Activated naive CD8-positive, alpha-beta T cell treated with anti-CD3 and anti-CD28 coated beads for 36 hours (primary cell): ENCODE measurements around the gene FUT1. TPM values are rescaled to one million over a fixed set of nuclear protein-coding genes. Genes with fewer than 3 reads are reported as not detected.

ENCODE experiments used
- DNase-seq: peaks from one replicate; pipeline ENCODE4 v3.0.0; 2021
- H3K27ac Mint-ChIP-seq: one replicate; pipeline ENCODE4 v1.8.0; 2022; ENCODE audit warnings: mild to moderate bottlenecking, moderate library complexity, mixed read lengths
- H3K27me3 Mint-ChIP-seq: one replicate; pipeline ENCODE4 v1.8.0; 2022; ENCODE audit warnings: mild to moderate bottlenecking, mixed read lengths
- H3K36me3 Mint-ChIP-seq: one replicate; pipeline ENCODE4 v1.8.0; 2021; ENCODE audit warnings: mild to moderate bottlenecking, mixed read lengths
- H3K4me1 Mint-ChIP-seq: one replicate; pipeline ENCODE4 v1.8.0; 2021; ENCODE audit warnings: mixed read lengths
- H3K4me3 Mint-ChIP-seq: one replicate; pipeline ENCODE4 v1.8.0; 2022; ENCODE audit warnings: mild to moderate bottlenecking, moderate library complexity, mixed read lengths
- H3K9me3 Mint-ChIP-seq: one replicate; pipeline ENCODE4 v1.8.0; 2022; ENCODE audit warnings: mixed read lengths
- total RNA-seq, 2 experiments: library from RNA; stranded (reverse); gene quantifications; one replicate each; pipeline ENCODE4 v1.2.3, GENCODE V29; 2021

FUT1 gene
- total RNA-seq, 2 experiments from 2014 or later: 0.06 to 0.12 TPM

- H3K27me3 Mint-ChIP-seq: peaks cover 40% of the 10 kb centered on the region
- peaks cover 12% of the 10 kb centered on the region for H3K4me1 Mint-ChIP-seq
- H3K9me3 Mint-ChIP-seq: no peaks in the 10 kb centered on the region
- H3K36me3 Mint-ChIP-seq: no peaks in the 10 kb centered on the region
- DNase-seq: no peak
- no peak within 1 kb of the TSS for H3K27ac Mint-ChIP-seq
- no peak within 1 kb of the TSS for H3K4me3 Mint-ChIP-seq
Measured at GRCh38 chr19:48755084-48755641, 2.7 kb upstream of the FUT1 start, which contains the start of gene FGF21. TSS of gene FGF21 (plus strand) at chr19:48755524. CDS start at chr19:48756237, 713 bp downstream.

GRCh38 chr19:48751845-48752495 is 471 bp downstream of the FUT1 start:
- Mint-ChIP-seq H3K4me3 (peak overlapping the region; percentile 51), H3K4me1 (peaks cover 14% of the 10 kb centered on the region), H3K36me3 (no peaks in the 10 kb centered on the region), H3K9me3 (no peaks in the 10 kb centered on the region), H3K27me3 (peaks cover 37% of the 10 kb centered on the region), H3K27ac (no peak overlapping the region)
- DNase-seq: no peak

GRCh38 chr19:48750771-48751504 is 1.5 kb downstream of the FUT1 start:
- peaks cover 2% of the 10 kb centered on the region for H3K9me3 Mint-ChIP-seq
- peaks cover 21% of the 10 kb centered on the region for H3K4me1 Mint-ChIP-seq
- DNase-seq: no peak
- H3K4me3 Mint-ChIP-seq: peak overlapping the region; percentile 14
- no peak overlapping the region for H3K27ac Mint-ChIP-seq
- peaks cover 2% of the 10 kb centered on the region for H3K36me3 Mint-ChIP-seq
- peaks cover 44% of the 10 kb centered on the region for H3K27me3 Mint-ChIP-seq

- Mint-ChIP-seq H3K27me3 (peaks cover 46% of the 10 kb centered on the region), H3K4me1 (peaks cover 23% of the 10 kb centered on the region), H3K27ac (no peak overlapping the region), H3K4me3 (no peak overlapping the region), H3K9me3 (peaks cover 2% of the 10 kb centered on the region), H3K36me3 (peaks cover 2% of the 10 kb centered on the region)
- no peak for DNase-seq
Measured at GRCh38 chr19:48750351-48750750, 2.1 kb downstream of the FUT1 start.

- Mint-ChIP-seq H3K4me1 (peaks cover 23% of the 10 kb centered on the region), H3K36me3 (peaks cover 2% of the 10 kb centered on the region), H3K4me3 (no peak overlapping the region), H3K27ac (no peak overlapping the region), H3K9me3 (peaks cover 2% of the 10 kb centered on the region), H3K27me3 (peaks cover 44% of the 10 kb centered on the region)
- DNase-seq: no peak
Measured at GRCh38 chr19:48749571-48750198, 2.8 kb downstream of the FUT1 start.

GRCh38 chr19:48746738-48747575 is 5.5 kb downstream of the FUT1 start, which contains the start of gene IZUMO1:
TSS of gene IZUMO1 (minus strand) at chr19:48746909. CDS start at chr19:48745859, 1,050 bp downstream.
- DNase-seq: peak; percentile 50
- peaks cover 2% of the 10 kb centered on the region for H3K36me3 Mint-ChIP-seq
- H3K4me1 Mint-ChIP-seq: peaks cover 11% of the 10 kb centered on the region
- H3K27ac Mint-ChIP-seq: peak within 1 kb of the TSS; percentile 29
- no peak within 1 kb of the TSS for H3K4me3 Mint-ChIP-seq
- H3K27me3 Mint-ChIP-seq: peaks cover 36% of the 10 kb centered on the region
- peaks cover 2% of the 10 kb centered on the region for H3K9me3 Mint-ChIP-seq

GRCh38 chr19:48746110-48746509 is 6.3 kb downstream of the FUT1 start:
- Mint-ChIP-seq H3K4me3 (no peak overlapping the region), H3K36me3 (peaks cover 2% of the 10 kb centered on the region), H3K9me3 (peaks cover 2% of the 10 kb centered on the region)

GRCh38 chr19:48745208-48745995 is 7.0 kb downstream of the FUT1 start:
- DNase-seq: peak; percentile 44
- Mint-ChIP-seq H3K36me3 (peaks cover 2% of the 10 kb centered on the region), H3K27me3 (peaks cover 36% of the 10 kb centered on the region), H3K4me3 (no peak overlapping the region), H3K9me3 (peaks cover 2% of the 10 kb centered on the region), H3K4me1 (peaks cover 16% of the 10 kb centered on the region), H3K27ac (no peak overlapping the region)

More at GRCh38 chr19:48746110-48746509, 6.3 kb downstream of the FUT1 start:
- no peak for DNase-seq
- no peak overlapping the region for H3K27ac Mint-ChIP-seq
- peaks cover 16% of the 10 kb centered on the region for H3K4me1 Mint-ChIP-seq
- H3K27me3 Mint-ChIP-seq: peaks cover 33% of the 10 kb centered on the region

GRCh38 chr19:48742096-48742495 is 10.3 kb downstream of the FUT1 start:
- Mint-ChIP-seq H3K9me3 (peaks cover 2% of the 10 kb centered on the region), H3K4me3 (no peak overlapping the region), H3K27ac (no peak overlapping the region), H3K4me1 (peaks cover 19% of the 10 kb centered on the region), H3K27me3 (peaks cover 47% of the 10 kb centered on the region), H3K36me3 (peaks cover 2% of the 10 kb centered on the region)
- no peak for DNase-seq

GRCh38 chr19:48741129-48741999 is 11.1 kb downstream of the FUT1 start:
- Mint-ChIP-seq H3K36me3 (peaks cover 2% of the 10 kb centered on the region), H3K4me1 (peaks cover 15% of the 10 kb centered on the region), H3K4me3 (no peak overlapping the region)

GRCh38 chr19:48740164-48740972 is 12.1 kb downstream of the FUT1 start, which contains the start of gene RASIP1:
TSS of gene RASIP1 (minus strand) at chr19:48740610. CDS start at chr19:48740282, 328 bp downstream.
- Mint-ChIP-seq H3K27me3 (peaks cover 34% of the 10 kb centered on the region), H3K4me3 (no peak within 1 kb of the TSS), H3K27ac (no peak within 1 kb of the TSS), H3K36me3 (no peaks in the 10 kb centered on the region), H3K9me3 (no peaks in the 10 kb centered on the region), H3K4me1 (peaks cover 11% of the 10 kb centered on the region)
- no peak for DNase-seq

More at GRCh38 chr19:48741129-48741999, 11.1 kb downstream of the FUT1 start:
- H3K9me3 Mint-ChIP-seq: peaks cover 2% of the 10 kb centered on the region
- H3K27me3 Mint-ChIP-seq: peaks cover 44% of the 10 kb centered on the region
- H3K27ac Mint-ChIP-seq: no peak overlapping the region
- DNase-seq: peak; percentile 43

GRCh38 chr19:48739404-48740163 is 12.9 kb downstream of the FUT1 start:
- Mint-ChIP-seq H3K27ac (no peak overlapping the region), H3K4me1 (peaks cover 11% of the 10 kb centered on the region), H3K27me3 (peaks cover 33% of the 10 kb centered on the region), H3K4me3 (no peak overlapping the region), H3K36me3 (no peaks in the 10 kb centered on the region), H3K9me3 (no peaks in the 10 kb centered on the region)
- no peak for DNase-seq
